Ovary (tissue), 9 donors: Measurements from ENCODE around the gene CTTN. TPM values are rescaled to one million over a fixed set of nuclear protein-coding genes. Genes with fewer than 3 reads are reported as not detected.

Experiments
- DNase-seq, 5 donors: peaks; one replicate each; pipeline ENCODE4 v3.0.0-alpha.2; 2019 to 2020
- H3K27ac ChIP-seq, 2 donors: fragments of 200-600 bp; one replicate each; pipeline versions ENCODE4 v1.5.1 to v1.8.0; 2019 to 2022
- H3K27me3 ChIP-seq: fragments of 200-600 bp; one replicate; pipeline ENCODE4 v1.8.0; 2022
- H3K36me3 ChIP-seq: fragments of 200-600 bp; sonication (generic); one replicate; pipeline ENCODE4 v1.5.1; 2019
- H3K4me1 ChIP-seq: one replicate; pipeline ENCODE4 v1.8.1; 2013; ENCODE audit warnings: mild to moderate bottlenecking, moderate library complexity; ENCODE audit not compliant: insufficient read depth
- H3K4me3 ChIP-seq: fragments of 200-600 bp; sonication (generic); one replicate; pipeline ENCODE4 v1.5.1; 2017
- H3K9me3 ChIP-seq, 2 donors: fragments of 200-600 bp in 1 of 2; sonication (generic) in 1 of 2; one replicate each; pipeline versions ENCODE4 v1.5.1 to v1.8.1; 2013 to 2019; ENCODE audit warnings: mild to moderate bottlenecking in 1 of 2, moderate library complexity in 1 of 2
- CTCF ChIP-seq, 3 donors: fragments of 450-650 bp in 2 of 3; fragments of 200-600 bp in 1 of 3; IDR thresholded peaks; one replicate each; pipeline versions ENCODE4 v1.5.1 to v1.8.0; 2016 to 2022; ENCODE audit warnings: antibody characterized with exemption in 3 of 3, mild to moderate bottlenecking in 1 of 3
- EP300 ChIP-seq: sonication (generic); formaldehyde crosslinking; IDR thresholded peaks from one replicate; pipeline ENCODE4 v1.6.1; 2017; ENCODE audit warnings: antibody characterized with exemption
- POLR2A ChIP-seq: fragments of 450-650 bp; IDR thresholded peaks from one replicate; pipeline ENCODE4 v1.6.1; 2017; ENCODE audit warnings: antibody characterized with exemption, mild to moderate bottlenecking, moderate library complexity
- WGBS, 3 donors: extraction: QIAGEN DNeasy Blood & Tissue Kit in 1 of 3; methylation state at CpG; one replicate each; pipeline versions ENCODE4 v1.1.5 to v1.1.7; 2013 to 2017; 5-methylcytosine and 5-hydroxymethylcytosine counted together
- intact Hi-C, 4 donors: fragments of 100-400 bp; cut with DNase I; formaldehyde crosslinking; loops; one replicate each; pipeline versions ENCODE4 v1.11.0 to v1.15.1; 2022 to 2023
- polyA plus RNA-seq, 2 donors: library from polyadenylated mRNA; stranded (reverse); fragments of 200-250 nt in 1 of 2; fragments of 350-450 nt in 1 of 2; fragmentation: Illumina TruSeq in 1 of 2; extraction: RNeasy Lipid Tissue Mini Kit (QIAGEN cat#74804) in 1 of 2; gene quantifications; one replicate each; pipeline ENCODE4 v1.2.3, GENCODE V29; 2013 to 2014
- total RNA-seq, 7 donors: library from RNA; depleted of rRNA in 2 of 7; stranded (reverse); fragments of >200 nt in 2 of 7; fragmentation: NEBNext Ultra II Directional in 3 of 7; extraction: Animal tissue kit (Norgen Biotek cat#: 25700) in 3 of 7; gene quantifications; one replicate each; pipeline versions ENCODE4 v1.1.0 to v1.2.4, GENCODE V29; 2016 to 2023
- donor health status: DM: no; HTN: no; CAD: no; lungs with moderate emphysema.
- donor health status: DM: no; HTN: no; CAD: no.
- donor health status: Bipolar disorder and iron deficiency.
- donor health status: DM: yes; HTN: yes; CAD: no.
- donor health status: DM: no; HTN: no; CAD: no.
- donor health status: DM: yes; HTN: yes; CAD: no.

CTTN gene
- total and polyA plus RNA-seq, 9 donors: 129 to 321 (median 205) TPM

GRCh38 chr11:70423523-70424505 lies 25.5 kb downstream of the CTTN start:
- 82 to 88% (median 86%) methylated on average over 34 of the region's 34 CpGs for WGBS, 3 donors
- H3K27ac ChIP-seq: no peak overlapping the region
- intact Hi-C loops: no loop called here
- TF ChIP-seq EP300 (no peak), POLR2A (no peak), CTCF (IDR thresholded peaks at IDR 0.05) (no peak)
- H3K4me3 ChIP-seq: no peak overlapping the region
- no peaks in the 10 kb centered on the region for H3K36me3 ChIP-seq
- peaks cover 14% of the 10 kb centered on the region for H3K4me1 ChIP-seq
- no peaks in the 10 kb centered on the region for H3K27me3 ChIP-seq
- DNase-seq: no peak
- no peaks in the 10 kb centered on the region for H3K9me3 ChIP-seq

- Histone ChIP-seq H3K27me3 (no peaks in the 10 kb centered on the region), H3K36me3 (no peaks in the 10 kb centered on the region), H3K4me3 (no peak overlapping the region), H3K4me1 (peaks cover 14% of the 10 kb centered on the region), H3K9me3 (no peaks in the 10 kb centered on the region), H3K27ac (no peak overlapping the region)
- no peak for DNase-seq
- TF ChIP-seq CTCF (IDR thresholded peaks at IDR 0.05) (no peak), EP300 (no peak), POLR2A (no peak)
- intact Hi-C loops: no loop called here
- WGBS, 3 donors: 91 to 93% (median 92%) methylated on average over 14 of the region's 14 CpGs
These were observed 26.5 kb downstream of the CTTN start for GRCh38 chr11:70424765-70425344.

GRCh38 chr11:70427436-70427835 lies 29.1 kb downstream of the CTTN start:
- Histone ChIP-seq H3K36me3 (no peaks in the 10 kb centered on the region), H3K27me3 (no peaks in the 10 kb centered on the region), H3K9me3 (no peaks in the 10 kb centered on the region), H3K27ac (no peak overlapping the region), H3K4me3 (no peak overlapping the region), H3K4me1 (no peaks in the 10 kb centered on the region)
- TF ChIP-seq CTCF (IDR thresholded peaks at IDR 0.05): no peak
- TF ChIP-seq POLR2A: no peak
- TF ChIP-seq EP300: no peak
- 89 to 93% (median 91%) methylated on average over 11 of the region's 11 CpGs for WGBS, 3 donors
- intact Hi-C loops: no loop called here
- DNase-seq: no peak

- no peaks in the 10 kb centered on the region for H3K9me3 ChIP-seq
- no peak overlapping the region for H3K4me3 ChIP-seq
- no peaks in the 10 kb centered on the region for H3K27me3 ChIP-seq
- DNase-seq: peak in 1 of 5 donors; percentile 35
- TF ChIP-seq POLR2A (no peak), EP300 (no peak), CTCF (IDR thresholded peaks at IDR 0.05) (no peak)
- no peak overlapping the region for H3K27ac ChIP-seq
- no peaks in the 10 kb centered on the region for H3K36me3 ChIP-seq
- intact Hi-C loops: no loop called here
- H3K4me1 ChIP-seq: no peaks in the 10 kb centered on the region
- 90 to 91% (median 91%) methylated on average over 18 of the region's 18 CpGs for WGBS, 3 donors
These were observed 30.5 kb downstream of the CTTN start for GRCh38 chr11:70428701-70429427.
